Thyroid gland (tissue), 4 donors: ENCODE data around the gene RMND5A.

ENCODE experiments used
- POLR2A ChIP-seq, 2 donors: fragments of 450-650 bp; IDR thresholded peaks; one replicate each; pipeline ENCODE4 v1.6.1; 2017; ENCODE audit warnings: antibody characterized with exemption in 2 of 2, mild to moderate bottlenecking in 2 of 2, moderate library complexity in 1 of 2
- TF ChIP-seq, protein P1 (sequence below), 6 experiments: fragments of 200-600 bp in 3 of 6; fragments of 450-650 bp in 3 of 6; sonication (generic) in 3 of 6; IDR thresholded peaks; one replicate each; pipeline ENCODE4 v1.5.1; 2016 to 2019; ENCODE audit warnings: antibody characterized with exemption in 6 of 6, mild to moderate bottlenecking in 2 of 6, inconsistent platforms in 1 of 6, moderate library complexity in 1 of 6

DNA sequence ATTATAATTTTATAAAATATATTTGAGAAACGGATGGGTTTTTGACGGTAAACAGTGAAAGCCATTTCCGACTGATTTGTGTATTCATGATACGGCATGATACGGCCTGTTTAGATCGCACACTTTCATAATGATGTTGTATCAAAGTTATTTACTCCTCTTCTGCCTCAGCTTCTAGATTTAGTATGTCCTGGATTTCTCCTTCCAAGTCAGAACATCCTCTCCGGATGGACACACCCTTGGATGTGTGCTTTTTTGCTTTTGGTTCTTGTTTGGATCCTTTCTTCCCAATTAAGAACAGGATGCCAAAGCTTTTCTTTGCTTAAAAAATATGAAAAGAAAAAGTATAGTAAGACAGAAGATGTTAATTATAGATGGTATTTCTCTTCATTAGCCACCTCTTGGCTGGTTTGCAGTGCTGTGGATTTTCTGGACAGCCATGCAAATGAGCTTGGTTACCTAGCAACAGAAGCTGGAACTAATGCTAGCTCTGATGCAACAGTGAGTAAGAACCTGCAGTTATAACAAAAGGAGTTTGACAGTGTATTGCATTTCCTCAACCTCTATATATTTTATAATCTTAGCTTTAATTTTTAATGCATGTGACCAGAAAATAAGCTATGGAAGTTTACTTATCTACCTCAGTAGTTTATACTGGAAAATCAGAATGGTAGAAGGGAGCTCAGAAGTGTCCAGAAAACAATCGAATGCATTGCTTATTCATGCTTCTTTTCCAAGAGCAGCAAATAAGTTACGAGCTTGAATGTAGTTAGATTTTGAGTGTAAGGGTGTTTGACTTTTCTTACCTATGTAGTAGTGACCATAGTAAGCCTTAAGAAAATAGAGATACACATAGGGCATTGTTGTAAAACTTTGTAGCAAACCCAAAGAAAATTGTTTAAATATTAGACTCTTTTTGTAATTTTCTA is 27.9 kb downstream of the RMND5A start:
- no peak for TF ChIP-seq POLR2A (IDR thresholded peaks at IDR 0.05)
- TF ChIP-seq, protein P1, sequence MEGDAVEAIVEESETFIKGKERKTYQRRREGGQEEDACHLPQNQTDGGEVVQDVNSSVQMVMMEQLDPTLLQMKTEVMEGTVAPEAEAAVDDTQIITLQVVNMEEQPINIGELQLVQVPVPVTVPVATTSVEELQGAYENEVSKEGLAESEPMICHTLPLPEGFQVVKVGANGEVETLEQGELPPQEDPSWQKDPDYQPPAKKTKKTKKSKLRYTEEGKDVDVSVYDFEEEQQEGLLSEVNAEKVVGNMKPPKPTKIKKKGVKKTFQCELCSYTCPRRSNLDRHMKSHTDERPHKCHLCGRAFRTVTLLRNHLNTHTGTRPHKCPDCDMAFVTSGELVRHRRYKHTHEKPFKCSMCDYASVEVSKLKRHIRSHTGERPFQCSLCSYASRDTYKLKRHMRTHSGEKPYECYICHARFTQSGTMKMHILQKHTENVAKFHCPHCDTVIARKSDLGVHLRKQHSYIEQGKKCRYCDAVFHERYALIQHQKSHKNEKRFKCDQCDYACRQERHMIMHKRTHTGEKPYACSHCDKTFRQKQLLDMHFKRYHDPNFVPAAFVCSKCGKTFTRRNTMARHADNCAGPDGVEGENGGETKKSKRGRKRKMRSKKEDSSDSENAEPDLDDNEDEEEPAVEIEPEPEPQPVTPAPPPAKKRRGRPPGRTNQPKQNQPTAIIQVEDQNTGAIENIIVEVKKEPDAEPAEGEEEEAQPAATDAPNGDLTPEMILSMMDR (IDR thresholded peaks at IDR 0.05): no peak
